ENCODE measurements around the gene ZNF281.
"Not testable (repeated sequence)": the region's sequence is repeated elsewhere in the genome, so short reads cannot be mapped to it uniquely, and the experiment has no call there.

Gene ZNF281, protein sequence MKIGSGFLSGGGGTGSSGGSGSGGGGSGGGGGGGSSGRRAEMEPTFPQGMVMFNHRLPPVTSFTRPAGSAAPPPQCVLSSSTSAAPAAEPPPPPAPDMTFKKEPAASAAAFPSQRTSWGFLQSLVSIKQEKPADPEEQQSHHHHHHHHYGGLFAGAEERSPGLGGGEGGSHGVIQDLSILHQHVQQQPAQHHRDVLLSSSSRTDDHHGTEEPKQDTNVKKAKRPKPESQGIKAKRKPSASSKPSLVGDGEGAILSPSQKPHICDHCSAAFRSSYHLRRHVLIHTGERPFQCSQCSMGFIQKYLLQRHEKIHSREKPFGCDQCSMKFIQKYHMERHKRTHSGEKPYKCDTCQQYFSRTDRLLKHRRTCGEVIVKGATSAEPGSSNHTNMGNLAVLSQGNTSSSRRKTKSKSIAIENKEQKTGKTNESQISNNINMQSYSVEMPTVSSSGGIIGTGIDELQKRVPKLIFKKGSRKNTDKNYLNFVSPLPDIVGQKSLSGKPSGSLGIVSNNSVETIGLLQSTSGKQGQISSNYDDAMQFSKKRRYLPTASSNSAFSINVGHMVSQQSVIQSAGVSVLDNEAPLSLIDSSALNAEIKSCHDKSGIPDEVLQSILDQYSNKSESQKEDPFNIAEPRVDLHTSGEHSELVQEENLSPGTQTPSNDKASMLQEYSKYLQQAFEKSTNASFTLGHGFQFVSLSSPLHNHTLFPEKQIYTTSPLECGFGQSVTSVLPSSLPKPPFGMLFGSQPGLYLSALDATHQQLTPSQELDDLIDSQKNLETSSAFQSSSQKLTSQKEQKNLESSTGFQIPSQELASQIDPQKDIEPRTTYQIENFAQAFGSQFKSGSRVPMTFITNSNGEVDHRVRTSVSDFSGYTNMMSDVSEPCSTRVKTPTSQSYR

DNA sequence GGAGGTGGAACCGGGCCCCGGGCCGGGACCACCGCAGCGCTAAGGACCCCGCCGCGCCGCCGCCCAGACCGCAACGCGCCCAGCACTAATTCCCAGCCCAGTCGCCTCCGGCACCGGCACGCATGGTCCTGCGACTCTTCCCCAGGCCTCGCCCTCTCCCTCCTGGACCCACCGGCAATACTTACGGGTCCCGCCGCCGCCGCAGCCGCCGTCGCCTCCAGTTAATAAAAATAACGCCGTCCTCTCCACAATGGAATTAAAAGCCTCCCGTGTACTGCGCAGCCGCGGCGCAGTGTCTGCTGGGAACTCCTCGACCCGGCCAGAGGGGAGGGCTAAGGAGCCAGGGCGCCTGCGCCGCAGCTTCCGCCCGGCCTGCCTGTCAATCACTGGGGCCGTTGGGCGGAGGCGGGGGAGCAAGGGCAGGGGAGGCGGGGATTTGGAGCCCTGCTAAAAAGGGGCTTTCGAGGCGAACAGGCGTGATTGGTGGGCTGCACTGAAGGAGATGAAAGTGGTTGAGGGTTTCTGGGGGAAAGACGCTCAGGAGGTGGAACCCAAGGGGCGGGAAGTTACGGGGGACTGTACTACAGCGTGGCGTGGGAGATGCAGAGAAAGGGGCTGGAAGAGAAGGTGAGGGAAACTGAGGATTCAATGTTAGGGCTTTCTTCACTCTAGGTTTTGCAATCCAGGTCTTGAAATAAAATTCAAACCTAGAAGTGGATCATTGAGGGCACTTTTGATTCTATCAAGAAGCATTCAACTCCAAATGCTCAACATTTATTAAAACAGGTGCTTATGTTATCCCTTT is at the start of gene ZNF281:
TSS of gene ZNF281 (minus strand) at position 276 of the 805 bp plus-strand sequence. CDS start 331 bp downstream, outside the sequence.
- peak; percentile 96 for DNase-seq

DNA sequence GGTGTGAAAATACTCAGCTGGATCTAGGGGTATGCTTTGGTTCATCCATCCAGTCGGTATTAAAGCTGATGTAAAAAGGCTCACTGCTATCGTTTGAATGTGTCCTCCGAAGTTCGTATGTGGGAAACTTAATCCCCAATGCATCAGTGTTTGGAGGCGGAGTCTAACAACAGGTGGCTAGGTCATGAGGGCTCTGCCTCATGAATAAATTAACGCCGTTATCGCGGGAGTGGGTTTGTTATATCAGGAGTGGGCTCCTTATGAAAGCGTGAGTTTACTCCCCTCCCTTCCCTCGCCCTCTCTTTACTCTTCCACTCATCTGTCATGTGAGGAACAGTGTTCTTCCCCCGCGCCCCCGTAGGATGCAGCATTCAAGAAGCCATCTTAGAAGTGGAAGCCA is 48.9 kb upstream of the ZNF281 start:
- no peak for DNase-seq

DNA sequence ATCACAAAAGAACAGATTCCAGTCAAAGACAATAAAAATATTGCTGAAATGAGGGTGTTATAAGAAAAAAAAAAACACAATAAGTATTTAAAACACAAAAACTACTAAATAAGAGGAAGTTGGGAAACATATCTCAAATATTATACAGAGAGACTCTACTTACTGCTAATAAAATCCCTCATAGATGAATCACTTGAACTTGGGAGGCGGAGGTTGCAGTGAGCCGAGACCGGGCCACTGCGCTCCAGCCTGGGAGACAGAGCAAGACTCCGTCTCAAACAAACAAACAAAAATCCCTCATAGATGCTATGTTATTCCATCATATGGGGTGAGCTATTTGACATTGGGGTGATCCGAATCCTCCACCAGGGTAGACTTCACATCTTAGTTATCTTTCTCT is 48.0 kb upstream of the ZNF281 start:
- no peak for DNase-seq

DNA sequence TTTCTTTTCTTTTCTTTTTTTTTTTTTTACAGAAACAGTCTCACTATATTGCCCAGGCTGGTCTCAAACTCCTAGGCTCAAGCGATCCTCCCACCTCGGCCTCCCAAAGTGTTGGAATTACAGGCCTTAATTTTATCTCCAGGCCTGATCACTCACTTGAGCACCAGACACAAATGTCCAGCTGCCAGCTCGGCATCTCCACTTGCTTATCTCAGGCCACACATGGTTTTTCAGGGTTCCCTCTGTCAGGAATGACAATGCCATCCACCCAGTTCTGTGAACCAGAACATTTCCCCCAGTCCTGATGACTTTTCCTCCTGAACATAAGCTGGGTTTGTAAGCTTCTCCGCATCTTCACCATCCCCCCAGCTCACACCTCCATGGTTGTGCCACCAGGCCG is 44.6 kb upstream of the ZNF281 start:
- no peak for DNase-seq

DNA sequence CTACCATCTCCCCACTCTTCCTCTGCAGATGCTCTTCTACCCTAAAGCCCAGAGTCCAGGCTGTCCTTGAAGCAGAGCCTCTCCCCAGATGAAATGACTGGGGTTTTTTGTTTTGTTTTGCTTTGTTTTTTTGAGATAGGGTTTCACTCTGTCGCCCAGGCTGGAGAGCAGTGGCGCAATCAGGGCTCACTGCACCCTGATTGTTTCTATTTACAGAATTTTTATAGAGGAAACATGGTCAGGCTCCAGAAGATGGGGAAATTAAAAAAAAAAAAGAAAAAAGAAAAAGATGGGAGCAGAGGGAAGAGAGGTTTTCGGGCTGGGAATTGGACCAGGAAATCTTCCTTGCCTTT is 43.7 kb upstream of the ZNF281 start:
- no peak for DNase-seq

DNA sequence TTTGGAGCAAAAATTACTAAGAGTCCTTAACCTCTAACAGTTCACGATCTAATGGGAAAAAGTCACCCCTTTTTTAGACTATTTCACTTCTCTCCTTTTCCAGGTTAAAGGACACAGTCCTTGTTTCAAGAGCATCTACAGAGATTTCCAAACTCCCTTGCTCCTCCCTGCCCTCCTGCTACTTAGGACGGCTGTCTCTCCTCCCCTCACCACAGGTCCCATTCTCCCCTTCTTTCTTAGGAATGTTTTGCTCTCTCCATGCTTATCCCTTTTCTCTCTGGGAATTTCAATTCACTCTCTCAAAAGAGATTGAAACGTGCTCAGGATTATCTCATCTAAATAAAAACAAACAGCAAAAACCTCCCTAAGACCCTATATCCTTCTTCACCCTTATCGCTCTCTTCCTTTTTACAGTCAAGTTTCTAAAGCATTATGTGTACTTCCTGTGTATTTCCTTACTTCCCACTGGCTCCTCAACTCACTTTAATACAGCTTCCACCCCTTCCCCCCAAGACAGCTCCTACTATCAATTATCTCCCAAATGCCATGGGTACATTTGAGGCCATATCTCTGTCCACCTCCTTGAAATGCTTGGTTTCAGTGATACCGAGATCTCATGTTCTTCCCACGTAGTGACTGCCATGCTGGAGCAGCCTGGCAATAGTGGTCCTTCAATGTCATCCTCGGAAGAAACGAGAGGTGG is 43.2 kb upstream of the ZNF281 start:
- no peak for DNase-seq

DNA sequence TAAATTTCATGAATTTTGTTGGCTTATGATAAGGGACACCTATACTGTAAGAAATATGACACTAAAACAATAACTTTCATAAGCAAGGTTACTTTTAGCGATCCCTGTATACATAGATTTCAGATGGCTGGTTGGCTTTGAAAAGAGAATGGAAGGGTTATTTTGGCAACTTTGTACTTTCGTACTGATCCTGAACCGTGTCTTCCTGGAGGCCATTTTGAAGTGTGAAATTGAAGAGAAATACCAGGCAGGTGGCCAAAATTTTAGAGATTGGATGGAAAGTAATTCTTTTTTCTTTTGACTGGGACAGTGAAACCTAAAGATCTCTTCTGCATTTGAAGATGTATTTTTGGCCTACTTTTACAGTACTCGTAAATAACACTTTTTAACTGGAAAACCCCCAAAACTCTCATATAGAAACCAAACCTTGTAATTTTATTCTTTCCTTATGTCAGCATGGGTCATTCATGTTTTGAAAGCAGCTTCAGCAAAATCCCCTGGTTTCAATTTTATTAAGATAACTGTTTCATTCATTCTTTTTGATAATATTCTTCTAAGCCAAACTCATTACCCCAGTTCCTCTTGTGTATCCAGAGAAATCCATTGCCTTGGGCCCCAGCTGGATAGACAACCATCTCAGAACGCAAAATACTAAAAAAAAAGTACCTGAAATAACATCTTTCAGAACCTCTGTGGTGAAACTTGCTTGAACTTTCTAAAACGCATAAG is 38.4 kb upstream of the ZNF281 start:
- DNase-seq = no peak

DNA sequence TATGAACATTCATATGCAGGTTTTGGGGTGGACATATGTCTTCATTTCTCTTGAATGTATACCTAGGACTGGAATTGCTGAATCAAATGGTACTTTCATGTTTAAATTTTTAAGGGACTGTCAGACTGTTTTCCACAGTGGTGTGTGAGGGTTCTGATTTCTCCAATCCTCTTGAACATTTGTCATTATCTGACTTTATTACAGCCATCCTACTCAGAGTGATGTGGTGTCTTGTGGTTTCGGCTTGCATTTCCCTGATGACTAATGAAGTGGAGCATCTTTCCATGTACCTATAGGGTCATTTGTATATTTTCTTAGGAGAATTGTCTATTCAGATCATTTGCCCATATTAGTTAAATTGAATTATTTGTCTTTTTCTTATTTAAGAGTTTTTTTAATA is 35.4 kb upstream of the ZNF281 start:
- DNase-seq = no peak

DNA sequence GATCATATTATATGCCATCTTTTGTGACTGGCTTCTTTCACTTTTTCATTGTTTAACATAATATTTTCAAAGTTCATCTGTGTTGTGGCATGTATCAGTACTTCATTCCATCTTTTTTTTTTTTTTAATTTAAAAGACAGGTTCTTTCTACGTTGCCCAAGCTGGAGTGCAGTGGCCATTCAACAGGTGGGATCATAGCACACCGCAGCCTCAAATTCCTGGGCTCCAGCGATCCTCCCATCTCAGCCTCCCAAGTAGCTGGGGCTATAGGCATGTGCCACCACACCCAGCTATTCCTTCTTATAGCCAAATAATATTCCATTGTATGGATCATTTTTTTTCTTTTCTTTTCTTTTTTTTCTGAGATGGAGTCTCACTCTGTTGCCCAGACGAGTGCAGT is 34.6 kb upstream of the ZNF281 start:
- DNase-seq = no peak

DNA sequence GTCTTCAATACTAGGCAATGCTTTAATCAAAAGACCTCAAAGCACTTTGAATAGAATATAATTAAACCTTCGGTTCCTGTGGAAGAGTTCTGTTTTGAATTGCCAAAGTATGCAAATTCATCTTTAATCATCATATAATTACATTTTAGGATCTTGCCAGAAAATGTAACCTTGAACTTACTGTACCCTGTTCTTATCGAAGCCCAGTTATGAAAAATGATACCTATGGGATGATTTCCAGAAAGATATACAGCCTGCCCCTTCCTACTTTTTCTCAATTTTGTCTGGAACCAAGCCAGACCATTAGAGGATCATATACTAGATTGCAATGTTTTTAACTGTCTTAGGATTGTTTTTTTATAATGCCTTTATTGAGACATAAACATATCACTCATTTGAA is 34.0 kb upstream of the ZNF281 start:
- peak; percentile 34 for DNase-seq

DNA sequence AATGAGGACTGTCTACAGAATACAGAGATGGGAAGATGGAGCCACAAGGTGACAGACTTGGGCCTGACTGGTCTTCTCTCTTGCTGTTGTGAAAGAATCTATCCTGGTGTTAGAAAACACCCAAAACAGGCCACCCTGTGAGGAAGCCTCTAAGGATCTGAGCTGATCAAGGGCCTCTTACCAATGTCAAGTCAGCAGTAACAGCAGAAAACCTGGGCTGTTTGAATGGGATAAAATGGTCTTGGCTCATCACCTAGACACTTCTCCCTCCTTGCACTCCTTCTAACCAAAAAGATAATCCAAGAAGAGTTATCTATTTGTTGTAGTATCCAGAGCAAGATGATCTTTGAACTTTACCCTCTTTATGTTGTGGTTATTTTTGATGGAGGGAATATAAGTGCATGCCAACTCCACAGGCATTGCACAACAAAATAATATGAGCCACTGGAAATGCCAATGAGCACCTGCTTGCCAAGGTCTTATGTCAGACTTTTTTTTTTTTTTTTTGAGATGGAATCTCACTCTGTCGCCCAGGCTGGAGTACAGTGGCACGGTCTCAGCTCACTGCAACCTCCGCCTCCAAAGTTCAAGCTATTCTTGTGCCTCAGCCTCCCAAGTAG is 32.8 kb upstream of the ZNF281 start:
- DNase-seq = no peak

DNA sequence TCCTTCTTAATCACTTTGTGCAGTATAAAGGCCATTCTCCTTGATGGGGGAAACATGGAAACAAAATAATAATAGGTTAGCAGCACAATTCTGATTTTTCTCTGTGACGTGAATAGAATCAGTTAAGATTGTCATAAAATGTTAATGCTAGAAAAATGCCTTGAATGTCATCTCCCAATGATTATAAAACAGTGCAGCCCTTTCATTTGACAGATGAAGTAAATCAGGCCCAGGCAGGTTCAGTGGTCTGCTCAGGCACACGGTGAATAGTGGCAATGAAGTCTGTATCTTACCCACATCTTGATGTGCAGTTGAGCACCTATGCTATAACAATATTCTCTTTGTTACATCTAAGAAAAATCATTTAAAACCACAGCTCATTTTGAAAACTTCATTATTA is 32.2 kb upstream of the ZNF281 start:
- no peak for DNase-seq

DNA sequence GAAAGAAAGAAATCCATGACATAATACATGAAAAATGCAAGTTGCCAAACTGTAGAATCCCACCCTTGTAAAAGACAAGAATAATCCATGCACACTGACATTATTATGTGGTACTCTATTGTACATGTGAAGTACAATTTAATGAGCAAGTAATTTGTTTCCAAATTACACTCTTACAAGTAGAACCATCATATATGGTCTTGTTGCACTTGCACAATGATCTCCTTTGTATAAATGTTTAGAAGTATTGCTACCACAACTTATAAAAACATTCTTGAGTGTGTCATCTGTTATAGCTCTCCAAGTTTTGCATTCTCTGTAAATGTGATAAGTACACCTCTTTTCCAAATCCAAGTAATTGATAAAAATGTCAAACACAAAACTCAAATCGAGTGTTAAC is 29.1 kb upstream of the ZNF281 start:
- no peak for DNase-seq

DNA sequence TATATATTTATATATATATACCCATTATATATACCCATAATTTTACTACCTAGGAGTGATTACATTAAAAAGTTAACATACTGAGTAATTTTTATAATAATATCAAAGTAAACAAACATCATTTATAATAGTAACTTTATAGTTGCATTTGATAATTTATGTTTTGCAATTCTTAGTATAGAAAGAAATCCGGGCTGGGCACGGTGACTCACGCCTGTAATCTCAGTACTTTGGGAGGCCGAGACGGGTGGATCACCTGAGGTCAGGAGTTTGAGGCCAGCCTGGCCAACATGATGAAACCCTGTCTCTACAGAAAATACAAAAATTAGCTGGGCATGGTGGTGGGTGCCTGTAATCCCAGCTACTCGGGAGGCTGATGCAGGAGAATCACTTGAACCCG is 28.6 kb upstream of the ZNF281 start:
- not testable (repeated sequence) for DNase-seq

DNA sequence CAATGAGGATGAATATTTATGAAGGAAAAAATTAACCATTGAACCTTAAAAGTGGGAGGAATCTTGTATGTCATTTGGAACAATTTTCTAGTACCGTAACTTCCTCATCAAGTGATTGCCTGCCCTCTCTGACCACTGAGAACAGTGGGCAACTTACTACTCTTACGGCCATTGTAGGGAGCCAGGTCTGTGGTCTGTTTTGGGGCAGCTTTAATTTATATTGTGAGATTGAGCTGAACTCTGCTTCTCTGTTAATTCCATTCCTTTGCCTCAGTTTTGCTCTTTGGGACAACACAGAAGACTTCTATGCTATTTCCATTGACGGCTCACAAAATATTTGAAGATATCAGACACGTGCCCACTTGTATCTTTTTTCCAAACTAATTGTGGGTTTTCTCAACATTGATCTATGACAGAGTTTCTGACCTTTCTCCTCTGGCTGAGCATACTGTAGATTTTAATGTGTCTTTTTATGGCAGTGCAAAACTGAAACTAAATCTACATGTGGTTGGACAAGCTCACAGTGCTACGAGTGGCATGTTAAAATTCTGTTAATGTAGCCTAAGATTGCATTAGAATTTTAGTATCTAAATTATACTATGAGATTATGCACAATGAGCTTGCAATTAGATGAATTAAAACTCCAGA is 27.8 kb upstream of the ZNF281 start:
- no peak for DNase-seq

DNA sequence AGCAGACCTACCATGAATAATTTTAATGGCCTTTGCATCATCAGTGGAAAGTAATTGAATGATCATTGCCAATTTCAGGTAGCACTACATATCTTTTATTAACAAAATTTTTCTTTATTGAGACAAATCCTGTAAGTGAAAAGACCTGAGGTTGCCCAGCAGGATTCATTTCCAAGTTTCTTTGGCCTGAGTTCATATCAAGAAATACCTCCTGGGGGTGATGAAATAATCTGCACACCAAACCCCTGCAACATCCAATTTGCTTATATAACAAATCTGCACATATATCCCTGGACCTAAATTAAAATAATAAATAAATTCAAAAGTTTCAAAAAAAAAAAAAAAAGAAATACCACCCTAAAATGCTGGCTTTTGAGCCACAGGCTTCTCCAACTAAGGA is 27.3 kb upstream of the ZNF281 start:
- DNase-seq = no peak

DNA sequence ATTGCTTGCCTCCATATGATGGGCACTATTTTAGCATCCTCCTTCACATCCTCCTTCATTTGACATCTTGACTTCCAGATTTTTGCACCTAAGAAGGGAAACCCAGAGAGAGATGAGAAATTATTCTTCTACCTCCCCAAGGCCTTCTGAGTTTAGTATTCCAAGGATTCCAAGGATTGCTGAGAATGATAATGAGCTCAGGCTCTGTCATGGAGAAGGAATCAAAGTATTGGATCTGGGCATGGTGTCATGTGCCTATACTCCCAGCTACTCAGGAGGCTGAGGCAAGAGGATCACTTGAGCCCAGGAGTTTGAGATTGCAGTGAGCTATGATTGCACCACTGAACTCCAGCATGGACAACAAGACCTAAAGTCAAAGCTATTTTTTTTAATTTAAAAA is 26.6 kb upstream of the ZNF281 start:
- no peak for DNase-seq

DNA sequence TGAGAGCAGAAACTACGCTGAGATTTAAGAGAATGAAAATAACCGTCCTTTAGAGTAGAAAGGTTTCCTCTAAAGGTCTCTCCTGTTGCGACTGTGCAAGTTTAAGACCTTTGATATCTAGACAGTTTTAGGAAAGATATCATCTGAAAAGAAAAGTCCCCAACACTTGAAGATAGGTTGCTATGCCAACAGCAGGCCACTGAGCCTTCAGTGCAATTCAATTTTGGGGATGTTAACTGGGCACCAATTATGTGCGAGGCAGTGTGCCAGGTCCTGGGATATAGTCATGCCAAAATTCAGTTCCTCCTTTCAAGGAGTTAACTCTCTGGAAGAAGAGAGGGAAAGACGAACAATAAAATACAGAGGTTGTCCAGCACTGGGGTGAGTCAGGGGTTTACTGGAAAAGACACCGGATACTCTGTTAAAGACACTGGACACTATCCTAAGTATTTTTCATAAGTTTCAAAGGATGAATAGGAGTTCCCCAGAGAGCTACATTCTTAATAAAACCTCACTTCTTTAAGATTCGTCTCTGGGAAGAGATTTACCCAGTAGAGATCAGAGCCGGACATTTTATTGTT is 25.5 kb upstream of the ZNF281 start:
- DNase-seq = no peak

DNA sequence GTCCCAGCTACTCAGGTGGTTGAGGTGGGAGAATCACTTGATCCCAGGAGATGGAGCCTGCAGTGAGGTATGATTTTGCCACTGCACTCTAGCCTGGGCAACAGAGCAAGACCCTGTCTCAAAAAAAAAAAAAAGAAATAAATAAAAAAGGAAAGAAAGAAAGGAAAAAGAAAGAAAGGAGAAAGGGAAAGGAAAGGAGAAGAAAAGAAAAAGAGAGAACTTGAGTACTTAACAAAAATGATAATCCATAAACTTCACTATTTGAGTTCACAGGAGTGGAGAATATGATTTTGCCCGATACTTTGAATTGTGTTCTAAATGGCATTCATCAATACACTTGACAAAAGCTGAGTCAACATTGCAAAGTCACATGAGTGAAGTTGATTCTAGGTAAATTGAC is 23.8 kb upstream of the ZNF281 start:
- no peak for DNase-seq

DNA sequence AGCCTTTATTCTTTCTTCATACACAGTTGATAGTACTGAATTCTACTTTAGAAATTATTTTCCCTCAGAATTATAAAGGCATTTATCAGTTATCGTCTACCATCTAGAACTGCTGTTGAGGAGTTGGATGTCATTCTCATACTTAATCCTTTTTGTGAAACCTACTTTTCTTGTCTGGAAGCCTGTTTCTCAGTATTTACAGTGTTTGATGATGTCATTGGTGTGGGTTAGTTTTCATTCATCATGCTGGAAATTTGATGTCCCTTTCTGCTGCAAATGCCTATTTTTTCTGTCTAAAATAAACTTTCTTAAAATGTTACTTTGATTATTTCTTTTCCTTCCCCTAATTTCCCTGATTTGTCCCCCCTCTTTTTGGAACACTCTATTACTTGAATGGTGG is 22.8 kb upstream of the ZNF281 start:
- DNase-seq = no peak
